GM19043 (cell line): ENCODE results near the gene CNEP1R1.

Experiments used
- ATAC-seq: cut with Tn5 transposase; IDR thresholded peaks from one replicate; pipeline ENCODE4 v1.9.1; 2021; ENCODE audit warnings: low read depth; ENCODE audit not compliant: unreplicated experiment

The CNEP1R1 gene

DNA sequence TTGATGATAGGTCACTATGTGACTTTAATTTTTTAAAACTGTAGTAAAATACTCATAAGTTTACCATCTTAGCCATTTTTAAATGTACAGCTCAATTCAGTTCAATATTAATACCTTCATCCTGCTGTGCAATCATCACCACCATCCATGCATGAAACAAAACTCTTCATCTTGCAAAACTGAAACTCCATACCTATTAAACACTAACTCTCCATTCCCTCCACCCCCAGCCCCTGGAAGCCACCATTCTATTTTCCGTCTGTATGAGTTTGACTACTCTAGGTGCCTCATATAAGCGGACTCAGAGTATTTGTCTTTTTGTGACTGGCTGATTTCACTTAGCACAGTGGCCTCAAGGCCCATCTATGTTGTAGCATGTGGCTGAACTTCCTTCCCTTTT, 9.4 kb upstream of the CNEP1R1 start:
- no peak for ATAC-seq

DNA sequence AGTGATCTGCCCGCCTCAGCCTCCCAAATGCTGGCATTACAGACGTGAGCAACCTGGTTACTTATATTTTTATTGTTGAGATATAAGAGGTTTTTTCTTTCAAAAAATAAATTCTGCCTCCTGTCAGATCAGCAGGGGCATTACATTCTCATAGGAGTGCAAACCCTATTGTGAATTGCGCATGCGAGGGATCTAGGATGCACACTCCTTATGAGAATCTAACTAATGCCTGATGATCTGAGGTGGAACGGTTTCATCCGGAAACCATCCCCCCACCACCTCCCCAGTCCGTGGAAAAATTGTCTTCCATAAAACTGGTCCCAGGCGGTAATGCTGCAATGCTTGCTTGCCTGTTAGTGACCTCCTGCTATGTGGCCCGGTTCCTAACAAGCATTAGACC, 7.5 kb upstream of the CNEP1R1 start:
- no peak for ATAC-seq

DNA sequence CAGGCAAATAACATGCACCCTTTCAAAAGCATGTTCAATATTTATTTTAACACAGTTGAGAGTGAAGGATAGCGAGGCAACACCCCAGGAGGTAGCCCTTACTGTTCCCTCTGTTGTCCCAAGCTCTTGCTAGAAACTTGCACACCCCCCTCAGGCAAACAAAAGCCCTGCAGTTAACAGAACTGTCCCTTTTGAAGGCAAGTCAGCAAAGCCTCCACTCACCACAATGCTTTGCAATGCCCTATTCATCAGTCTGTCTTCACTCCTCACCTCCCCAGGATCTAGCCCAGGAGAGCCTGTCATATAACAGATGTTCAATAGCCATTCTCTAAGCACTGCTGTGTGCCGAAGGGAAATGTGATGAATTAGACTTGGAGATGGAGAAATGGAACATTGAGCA, 3.5 kb upstream of the CNEP1R1 start:
- ATAC-seq: no peak

DNA sequence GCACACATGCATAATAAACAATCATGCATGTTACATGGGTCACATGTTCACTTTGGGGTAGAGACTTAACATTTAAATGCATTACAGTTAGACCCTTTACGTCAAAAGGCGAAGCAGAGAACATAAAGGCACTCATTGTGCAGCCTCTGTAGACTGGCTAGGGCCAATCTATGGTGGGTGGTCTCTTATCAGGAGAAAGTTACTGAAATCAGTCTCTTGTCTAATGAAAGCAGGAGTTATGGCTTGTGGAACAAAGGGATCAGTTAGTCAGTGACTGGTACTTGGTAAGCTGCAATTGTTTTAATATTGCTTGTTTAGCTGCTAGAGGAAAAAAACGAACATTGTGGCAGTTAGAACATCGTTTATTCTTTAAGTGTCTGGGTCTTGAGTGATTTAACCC, 1.4 kb upstream of the CNEP1R1 start:
- no peak for ATAC-seq

DNA sequence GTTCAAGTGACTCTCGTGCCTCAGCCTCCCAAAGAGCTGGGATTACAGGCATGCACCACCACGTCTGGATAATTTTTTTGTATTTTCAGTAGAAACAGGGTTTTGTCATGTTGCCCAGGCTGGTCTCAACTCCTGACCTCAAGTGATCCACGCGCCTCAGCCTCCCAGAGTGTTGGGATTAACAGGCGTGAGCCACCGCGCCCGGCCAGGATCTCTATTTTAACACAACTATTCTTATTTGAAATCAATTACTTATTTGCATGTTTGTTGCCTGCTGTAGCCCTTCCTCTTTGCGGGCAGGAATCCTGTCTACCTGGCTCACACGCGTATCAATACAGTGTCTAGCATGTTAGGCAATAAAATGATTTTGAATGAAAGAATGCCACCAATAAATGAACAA, 818 bp upstream of the CNEP1R1 start:
- no peak for ATAC-seq

DNA sequence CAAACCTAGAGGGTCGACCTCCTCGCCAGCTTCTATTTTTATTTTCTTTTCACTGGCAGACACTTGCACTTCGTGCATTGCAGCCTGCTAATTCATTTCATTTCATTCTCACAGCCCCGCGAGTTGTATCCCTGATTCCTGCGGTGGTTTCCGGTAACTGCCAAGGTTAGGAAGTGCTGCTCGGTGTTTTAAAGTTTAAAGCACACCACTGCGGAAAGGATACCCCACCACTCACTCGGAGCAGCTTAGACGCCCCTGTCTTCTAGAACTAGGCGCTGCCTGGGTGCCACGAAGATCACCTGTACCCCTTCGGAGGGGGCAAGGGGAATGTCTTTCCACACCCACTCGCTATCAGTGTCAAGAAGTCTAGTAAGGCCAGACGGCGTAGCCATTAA, 509 bp downstream of the CNEP1R1 start:
- no peak for ATAC-seq

DNA sequence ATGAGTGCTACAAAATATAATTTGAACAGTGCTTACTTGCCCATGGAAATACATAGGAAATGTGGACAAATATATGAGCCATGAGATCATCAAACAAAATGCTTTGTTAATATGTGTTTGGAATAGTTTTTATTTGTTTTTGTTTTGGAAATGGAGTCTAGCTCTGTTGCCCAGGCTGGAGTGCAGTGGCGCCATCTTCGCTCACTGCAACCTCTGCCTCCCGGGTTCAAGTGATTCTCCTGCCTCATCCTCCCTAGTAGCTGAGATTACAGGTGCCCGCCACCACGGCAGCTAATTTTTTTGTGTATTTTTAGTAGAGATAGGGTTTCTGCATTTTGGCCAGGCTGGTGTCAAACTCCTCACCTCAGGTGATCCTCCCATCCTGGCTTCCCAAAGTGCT, 2.8 kb downstream of the CNEP1R1 start:
- no peak for ATAC-seq

DNA sequence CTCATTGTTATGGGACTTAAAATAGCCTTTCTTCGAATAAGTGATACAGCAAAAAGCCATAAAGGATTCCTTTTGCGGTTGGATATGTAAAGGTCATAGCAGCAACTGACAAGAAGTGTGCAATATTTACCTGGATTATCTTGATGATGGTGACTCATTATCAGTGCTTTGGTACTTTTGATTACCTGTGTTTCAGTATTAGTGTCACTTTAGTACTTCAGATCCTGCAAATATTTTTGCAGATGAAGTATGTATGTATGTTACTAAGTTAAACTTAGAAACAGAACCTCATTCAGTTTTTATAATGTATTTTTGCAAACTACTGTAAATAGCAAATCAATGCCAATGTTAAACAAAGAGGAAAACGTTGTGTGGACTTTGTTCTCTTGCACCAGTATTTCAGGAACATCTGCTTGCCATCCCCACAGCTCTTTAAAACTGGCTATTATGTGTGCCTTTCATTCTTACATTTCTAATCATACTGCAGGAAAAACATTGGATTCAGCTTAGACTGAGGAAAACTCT, 10.5 kb downstream of the CNEP1R1 start:
- ATAC-seq: no peak

DNA sequence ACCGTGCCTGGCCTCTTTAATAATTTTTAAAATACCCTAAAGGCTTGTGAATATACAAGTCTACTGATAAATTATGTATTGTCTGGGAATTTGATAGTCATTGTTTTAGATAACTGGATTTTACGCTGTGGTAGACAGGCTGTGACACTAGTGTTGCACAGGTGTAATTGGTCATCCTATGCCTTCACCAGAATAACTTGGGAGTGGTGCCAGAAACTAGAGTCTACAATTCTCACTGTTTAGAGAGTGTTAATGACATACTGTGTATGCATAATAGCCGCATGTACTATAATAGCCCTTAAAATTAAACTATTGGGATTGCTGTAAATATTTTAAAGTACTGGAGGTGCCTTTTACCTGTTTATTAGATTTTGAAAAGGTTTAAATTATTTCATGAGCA, 11.4 kb downstream of the CNEP1R1 start:
- ATAC-seq: no peak

DNA sequence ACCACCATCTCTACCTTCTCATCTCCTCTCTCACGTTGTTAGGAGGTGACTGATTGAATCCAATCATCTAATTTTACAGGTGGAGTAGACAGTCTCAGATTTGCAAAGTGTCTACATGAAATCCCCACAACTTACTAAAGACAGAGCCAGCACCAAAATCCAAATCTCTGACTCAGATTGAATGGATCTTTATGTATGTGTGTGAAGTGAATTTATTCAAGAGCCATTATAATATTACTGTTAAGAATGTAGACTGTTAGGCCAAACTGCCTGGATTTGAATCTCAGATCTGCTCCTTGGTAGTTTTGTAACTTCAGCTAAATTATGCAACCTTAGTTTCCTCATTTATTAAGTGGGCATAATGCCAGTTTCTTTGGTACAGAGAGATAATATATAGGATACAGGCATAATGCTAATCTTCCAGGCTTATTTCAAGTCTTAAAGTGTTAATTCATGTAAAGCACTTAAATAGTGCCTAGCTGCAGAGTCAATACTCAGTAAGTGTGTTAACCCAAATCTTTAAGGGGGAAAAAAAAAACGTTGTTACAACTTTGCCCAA, 12.7 kb downstream of the CNEP1R1 start:
- no peak for ATAC-seq

DNA sequence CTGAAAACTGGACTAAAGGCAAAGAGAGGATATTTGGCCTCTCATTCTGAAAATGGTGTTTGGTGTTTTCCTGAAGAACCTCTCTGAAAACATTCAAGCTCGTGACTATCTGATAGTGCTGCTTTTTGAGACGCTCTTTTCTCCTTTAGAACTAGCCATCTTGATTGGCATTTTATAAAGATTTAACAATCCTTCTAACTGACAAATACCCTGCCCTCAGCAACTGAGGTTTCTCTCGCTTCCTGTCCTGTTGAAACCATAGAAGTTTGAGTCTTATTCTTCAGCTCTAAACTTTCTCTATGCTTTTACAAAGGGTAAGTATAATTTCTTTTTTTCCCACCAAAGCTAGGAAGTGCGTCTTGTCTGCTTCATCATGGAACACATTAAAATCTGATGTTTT, 13.3 kb downstream of the CNEP1R1 start:
- no peak for ATAC-seq

DNA sequence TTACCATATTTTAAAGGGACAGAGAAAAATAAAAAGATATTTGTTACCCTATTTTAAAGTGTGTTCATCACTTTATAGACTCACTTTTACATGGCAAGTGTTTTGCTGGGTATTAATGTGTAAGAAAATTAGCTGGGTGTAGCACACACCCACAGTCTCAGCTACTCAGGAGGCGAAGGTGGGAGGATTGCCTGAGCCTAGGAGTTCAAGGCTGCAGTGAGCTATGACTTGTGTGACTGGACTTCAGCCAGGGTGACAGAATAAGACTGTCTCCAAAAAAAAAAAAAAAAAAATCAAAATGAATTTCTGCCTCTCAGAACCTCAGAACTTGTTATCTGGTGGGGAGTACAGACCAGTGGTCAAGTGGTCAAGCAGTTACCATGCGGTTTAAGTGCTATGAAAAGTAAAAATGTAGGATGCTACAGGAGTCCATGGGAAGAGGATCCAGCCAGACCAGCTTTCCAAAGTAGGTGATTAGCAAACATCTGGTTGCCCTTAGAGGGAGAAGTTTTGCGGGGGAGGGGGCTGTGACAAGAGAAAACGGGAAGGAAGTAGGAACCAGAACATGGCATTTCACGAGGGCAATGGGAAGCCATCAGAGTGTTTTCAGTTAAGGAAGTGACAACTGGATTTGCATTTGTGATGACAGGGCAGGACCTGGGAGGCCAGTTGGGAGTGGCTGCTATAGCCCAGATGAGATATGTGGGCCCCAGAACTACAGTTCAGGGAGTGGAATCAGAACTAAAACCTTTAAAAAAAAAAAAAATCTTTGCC, 13.9 kb downstream of the CNEP1R1 start:
- no peak for ATAC-seq

DNA sequence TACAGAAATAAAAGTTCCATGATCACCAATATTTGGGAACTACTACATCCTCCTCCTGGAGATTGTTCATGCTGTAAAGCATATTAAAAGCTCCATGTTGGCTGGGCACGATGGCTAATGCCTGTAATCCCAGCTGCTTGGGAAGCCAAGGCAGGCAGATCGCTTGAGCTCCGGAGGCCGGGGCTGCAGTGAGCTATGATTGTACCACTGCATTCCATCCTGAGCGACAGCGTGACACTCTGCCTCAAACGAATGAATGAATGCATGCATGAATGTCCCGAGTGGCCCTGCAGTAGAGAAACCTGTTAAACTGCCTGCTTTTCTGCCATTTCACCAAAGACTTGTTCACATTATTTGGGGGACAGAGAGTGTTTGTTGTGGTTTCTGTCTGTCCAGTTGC, 15.0 kb downstream of the CNEP1R1 start:
- ATAC-seq: no peak

DNA sequence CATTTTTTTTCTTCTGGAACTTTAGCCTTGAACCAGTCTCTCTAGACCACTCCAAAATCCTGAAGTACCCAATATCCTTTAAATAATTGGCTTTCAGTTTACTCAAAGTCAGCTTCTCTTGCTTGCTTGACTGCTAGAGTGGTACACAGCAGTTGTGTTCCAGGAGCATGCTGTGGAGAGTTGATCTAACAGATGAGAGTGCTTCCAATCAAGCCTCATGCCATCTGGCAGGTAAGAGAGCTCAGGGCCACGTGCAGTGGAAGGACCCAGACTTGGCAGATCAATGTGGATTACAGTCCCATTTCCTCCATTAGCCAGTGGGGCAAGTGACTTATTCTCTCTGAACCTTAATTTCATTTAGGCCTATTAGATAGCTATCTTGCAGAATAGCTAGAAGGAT, 15.7 kb downstream of the CNEP1R1 start:
- no peak for ATAC-seq

DNA sequence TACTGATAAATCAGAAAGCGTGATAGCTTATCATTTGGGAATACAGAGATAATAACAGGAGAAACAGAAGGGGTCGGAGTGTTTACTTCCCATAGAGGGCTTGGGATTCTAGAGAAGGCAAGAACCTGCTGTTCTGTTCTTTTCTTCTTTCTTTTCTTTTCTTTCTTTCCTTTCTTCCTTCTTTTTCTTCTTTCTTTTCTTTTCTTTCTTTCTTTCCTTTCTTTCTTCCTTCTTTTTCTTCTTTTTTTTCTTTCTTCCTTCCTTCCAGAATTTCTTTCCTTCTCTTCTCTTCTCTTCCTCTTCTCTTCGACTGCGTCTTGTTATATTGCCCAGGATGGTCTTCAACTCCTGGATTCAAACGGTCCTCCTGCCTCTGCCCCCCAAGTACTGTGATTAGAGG, 18.3 kb downstream of the CNEP1R1 start:
- no peak for ATAC-seq

DNA sequence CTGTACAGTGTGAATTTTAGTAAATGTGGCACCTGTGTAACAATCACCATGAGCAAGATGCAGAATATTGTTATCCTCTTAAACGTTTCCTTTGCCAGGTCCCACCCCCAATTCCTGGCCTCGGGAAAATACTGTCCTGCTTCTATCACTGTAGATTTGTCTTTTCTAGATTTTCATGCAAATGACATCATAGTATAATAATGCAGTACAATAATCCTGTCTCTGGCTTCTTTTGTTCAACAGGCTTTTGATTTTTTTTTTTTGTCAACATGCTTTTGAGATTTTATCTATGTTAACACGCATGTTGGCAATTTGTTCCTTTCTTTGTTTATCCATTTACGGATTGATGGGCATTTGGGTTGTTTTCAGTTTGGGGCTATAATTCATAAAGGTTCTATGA, 20.4 kb downstream of the CNEP1R1 start:
- ATAC-seq: no peak

DNA sequence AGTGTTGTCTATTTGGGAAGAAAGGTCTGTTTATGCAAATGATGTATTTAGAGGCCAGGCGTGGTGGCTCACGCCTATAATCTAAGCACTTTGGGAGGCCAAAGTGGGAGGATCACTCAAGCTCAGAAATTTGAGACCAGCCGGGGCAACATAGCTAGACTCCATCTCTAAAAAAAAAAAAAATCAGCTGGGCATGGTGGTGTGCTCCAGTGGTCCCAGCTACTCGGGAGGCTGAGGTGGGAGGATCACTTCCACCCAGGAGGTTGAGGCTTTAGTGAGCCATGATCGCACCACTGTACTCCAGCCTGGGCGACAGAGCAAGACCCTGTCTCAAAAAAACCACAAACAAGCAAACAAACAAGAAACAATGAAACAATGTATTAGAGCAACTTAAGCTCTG, 21.8 kb downstream of the CNEP1R1 start:
- no peak for ATAC-seq

DNA sequence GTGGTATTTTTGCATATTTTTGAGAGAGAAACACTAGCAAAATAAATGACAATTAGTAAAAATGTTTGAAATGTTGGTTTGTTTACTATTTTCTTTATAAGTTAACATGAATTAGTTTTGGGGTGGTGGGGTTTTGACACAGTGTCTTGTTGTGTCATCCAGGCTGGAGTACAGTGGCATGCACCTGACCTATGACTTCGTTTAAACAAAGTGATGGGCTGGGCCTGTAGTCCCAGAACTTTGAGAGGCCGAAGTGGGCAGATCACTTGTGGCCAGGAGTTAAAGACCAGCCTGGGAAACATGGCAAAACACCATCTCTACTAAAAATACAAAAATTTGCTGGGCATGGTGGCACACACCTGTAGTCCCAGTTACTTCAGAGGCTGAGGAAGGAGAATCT, 22.8 kb downstream of the CNEP1R1 start:
- ATAC-seq: no peak

DNA sequence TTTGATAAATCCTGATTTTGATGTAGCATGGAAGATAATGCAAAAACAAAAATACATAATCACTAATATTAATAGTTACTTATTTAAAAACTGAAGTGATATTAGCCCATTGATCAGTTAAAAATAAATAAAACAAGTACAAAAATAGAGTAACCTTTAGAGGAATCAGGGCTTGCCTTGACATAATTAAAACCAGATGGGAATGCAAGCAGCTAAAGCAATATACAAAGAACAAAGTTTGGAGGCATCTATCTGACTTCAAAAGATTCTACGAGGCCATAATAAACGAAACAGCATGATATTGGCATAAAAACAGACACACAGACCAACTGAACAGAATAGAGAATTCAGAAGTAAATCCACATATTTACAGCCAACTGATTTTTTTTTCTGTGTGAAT, 25.8 kb downstream of the CNEP1R1 start:
- ATAC-seq: no peak

DNA sequence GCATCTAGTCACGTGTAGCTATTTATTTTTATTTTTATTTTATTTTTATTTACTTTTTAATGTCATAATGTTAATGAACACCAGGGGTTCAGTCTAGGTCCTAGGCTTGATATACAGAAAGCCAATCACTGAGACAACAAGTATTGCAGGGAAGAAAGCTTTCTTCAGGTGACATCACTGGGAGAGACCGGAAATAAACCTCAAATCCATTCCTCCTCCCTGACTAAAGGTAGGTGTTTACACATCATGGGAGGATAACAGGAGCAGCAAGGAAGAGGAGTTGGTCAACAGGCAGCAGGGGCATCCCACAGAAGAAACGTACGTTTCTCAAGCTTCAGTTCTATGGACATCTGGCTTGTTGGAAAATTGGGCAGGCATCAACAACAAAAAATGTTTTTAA, 31.2 kb downstream of the CNEP1R1 start:
- ATAC-seq: no peak

DNA sequence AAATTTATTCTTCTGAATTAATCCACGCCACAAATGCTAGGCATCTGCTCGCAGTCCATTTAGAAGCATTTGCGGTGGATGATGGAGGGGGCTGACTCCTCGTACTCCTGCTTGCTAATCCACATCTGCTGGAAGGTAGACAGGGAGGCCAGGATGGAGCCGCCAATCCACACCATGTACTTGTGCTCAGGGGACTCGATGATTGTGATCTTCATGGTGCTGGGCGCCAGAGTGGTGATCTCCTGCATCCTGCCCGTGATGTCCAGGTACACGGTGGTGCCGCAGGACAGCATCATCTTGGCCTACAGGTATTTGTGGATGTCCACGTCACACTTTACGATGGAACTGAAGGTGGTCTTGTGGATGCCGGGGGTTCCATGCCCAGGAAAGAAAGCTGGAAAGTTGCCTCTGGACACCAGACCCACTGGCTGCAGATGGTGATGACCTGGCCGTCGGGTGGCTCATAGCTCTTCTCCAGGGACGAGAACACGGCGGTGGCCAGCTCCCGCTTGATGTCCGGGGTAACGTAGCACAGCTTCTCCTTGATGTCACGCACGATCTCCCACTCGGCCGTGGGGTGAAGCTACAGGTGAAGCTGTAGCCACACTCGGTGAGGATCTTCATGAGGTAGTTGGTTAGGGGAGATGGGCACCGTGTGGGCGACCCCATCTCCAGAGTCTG, 33.2 kb downstream of the CNEP1R1 start:
- no peak for ATAC-seq

DNA sequence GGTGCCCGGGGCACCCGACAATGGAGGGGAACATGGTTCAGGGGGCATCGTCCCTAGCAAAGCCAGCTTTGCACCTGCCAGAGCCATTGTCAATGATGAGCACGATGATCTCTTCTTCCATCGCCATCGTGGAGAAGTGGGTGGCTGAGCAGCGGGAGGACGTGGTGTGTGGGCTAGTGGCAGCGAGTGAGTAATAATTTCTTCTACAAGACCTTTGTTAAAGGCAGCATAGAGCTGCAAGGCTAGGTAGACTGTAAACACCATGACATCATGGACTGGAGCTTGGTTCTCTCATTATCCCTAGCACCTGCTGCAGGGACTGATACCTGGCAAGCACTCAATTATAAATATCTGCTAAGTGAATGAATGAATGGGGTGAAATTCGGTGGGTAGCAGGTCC, 34.1 kb downstream of the CNEP1R1 start:
- no peak for ATAC-seq
